SK-N-SH (cell line): Measurements from ENCODE around the gene SNRPE. TPM values are rescaled to one million over a fixed set of nuclear protein-coding genes. Genes with fewer than 3 reads are reported as not detected.

Source experiments
- CTCF ChIA-PET: fragments of 300-600, 350-600 bp; formaldehyde crosslinking; extraction: SDS; loops from one replicate; lab custom pipeline; 2021; lab: Yijun Ruan, JAX
- POLR2A ChIA-PET: fragments of 350-600 bp; sonication (Branson Sonifier 250); formaldehyde crosslinking; extraction: SDS; loops from one replicate; lab custom pipeline; 2020; ENCODE audit warnings: antibody characterized with exemption, inconsistent platforms; lab: Yijun Ruan, JAX
- DNase-seq: peaks from one replicate; pipeline ENCODE4 v3.0.0; 2012
- H2AFZ ChIP-seq: fragments of 200-600 bp; sonication (generic); 2 replicates; pipeline ENCODE4 v1.8.1; 2016; ENCODE audit warnings: antibody characterized with exemption, mild to moderate bottlenecking, low read depth
- H3F3A ChIP-seq: fragments of 200-600 bp; sonication (generic); replicated peaks from 2 replicates; pipeline ENCODE3; 2016; ENCODE audit warnings: antibody characterized with exemption, mild to moderate bottlenecking; ENCODE audit not compliant: insufficient read depth
- H3K27ac ChIP-seq, 2 experiments: fragments of 200-500 bp in 1 of 2; fragments of 200-600 bp in 1 of 2; sonication (Bioruptor generic) in 1 of 2; sonication (generic), shearing (Covaris generic) in 1 of 2; 2 replicates each; pipeline versions ENCODE4 v1.5.1 to v1.6.1; 2014 to 2016; ENCODE audit warnings: low read depth in 2 of 2, inconsistent platforms in 1 of 2, low read length in 1 of 2, mild to moderate bottlenecking in 1 of 2, mixed read lengths in 1 of 2
- H3K27me3 ChIP-seq: fragments of 200-600 bp; sonication (generic), shearing (Covaris generic); 2 replicates; pipeline ENCODE4 v1.6.1; 2016; ENCODE audit warnings: mixed run types; ENCODE audit not compliant: insufficient read depth
- H3K36me3 ChIP-seq, 2 experiments: fragments of 200-500 bp in 1 of 2; fragments of 200-600 bp in 1 of 2; sonication (Bioruptor generic) in 1 of 2; sonication (generic) in 1 of 2; replicated peaks in 1 of 2; 2 replicates each; pipeline versions ENCODE3 to v1.5.1; 2014 to 2016; ENCODE audit warnings: low read length in 1 of 2, mild to moderate bottlenecking in 1 of 2; ENCODE audit not compliant: insufficient read depth in 2 of 2, control insufficient read depth in 1 of 2
- H3K4me1 ChIP-seq, 2 experiments: fragments of 200-500 bp in 1 of 2; fragments of 200-600 bp in 1 of 2; sonication (Bioruptor generic) in 1 of 2; sonication (generic), shearing (Covaris generic) in 1 of 2; 2 replicates each; pipeline versions ENCODE4 v1.5.1 to v1.6.1; 2014 to 2016; ENCODE audit warnings: low read depth in 1 of 2, low read length in 1 of 2, mixed run types in 1 of 2; ENCODE audit not compliant: insufficient read depth in 2 of 2, control insufficient read depth in 1 of 2
- H3K4me2 ChIP-seq: fragments of 200-600 bp; sonication (generic), shearing (Covaris generic); 2 replicates; pipeline ENCODE4 v1.6.1; 2017; ENCODE audit warnings: mixed run types
- H3K4me3 ChIP-seq, 2 experiments: fragments of 200-500 bp in 1 of 2; fragments of 200-600 bp in 1 of 2; sonication (Bioruptor generic) in 1 of 2; sonication (generic), shearing (Covaris generic) in 1 of 2; 2 replicates each; pipeline versions ENCODE4 v1.5.1 to v1.8.1; 2014 to 2016; ENCODE audit warnings: low read depth in 2 of 2, inconsistent platforms in 1 of 2, low read length in 1 of 2, mild to moderate bottlenecking in 1 of 2, mixed read lengths in 1 of 2, moderate library complexity in 1 of 2
- H3K79me2 ChIP-seq: fragments of 200-600 bp; sonication (generic); 2 replicates; pipeline ENCODE4 v1.8.1; 2017; ENCODE audit warnings: mild to moderate bottlenecking; ENCODE audit not compliant: insufficient read depth
- H3K9ac ChIP-seq: fragments of 200-600 bp; sonication (generic); 2 replicates; pipeline ENCODE4 v1.6.1; 2017; ENCODE audit warnings: mixed run types
- H3K9me2 ChIP-seq: fragments of 200-600 bp; sonication (generic); 2 replicates; pipeline ENCODE4 v1.6.1; 2017; ENCODE audit warnings: mixed run types
- H3K9me3 ChIP-seq: fragments of 200-600 bp; sonication (generic); 2 replicates; pipeline ENCODE4 v1.6.1; 2017; ENCODE audit warnings: mixed run types, mild to moderate bottlenecking, moderate library complexity
- H4K20me1 ChIP-seq: fragments of 200-600 bp; sonication (generic); 2 replicates; pipeline ENCODE4 v1.6.1; 2017; ENCODE audit warnings: mild to moderate bottlenecking, mixed run types; ENCODE audit not compliant: insufficient read depth
- CHD2 ChIP-seq: fragments of 150-350 bp; IDR thresholded peaks from 2 replicates; pipeline ENCODE4 v1.6.1; 2018; ENCODE audit warnings: low read length; ENCODE audit not compliant: partially characterized antibody
- CTCF ChIP-seq: fragments of 200-600 bp; sonication (generic); IDR thresholded peaks from 2 replicates; pipeline ENCODE4 v1.6.1; 2017; ENCODE audit warnings: antibody characterized with exemption, mild to moderate bottlenecking, moderate library complexity
- ELF1 ChIP-seq: IDR thresholded peaks from 2 replicates; pipeline ENCODE4 v1.4.0; 2012
- FOSL2 ChIP-seq: IDR thresholded peaks from 2 replicates; pipeline ENCODE4 v1.4.0; 2012; ENCODE audit warnings: low read depth, mild to moderate bottlenecking, moderate library complexity, borderline replicate concordance
- FOXJ3 ChIP-seq: sonication (generic); formaldehyde crosslinking; IDR thresholded peaks from 2 replicates; pipeline ENCODE4 v1.5.1; 2020; ENCODE audit warnings: mild to moderate bottlenecking, missing genetic modification reagents
- GABPA ChIP-seq: IDR thresholded peaks from 2 replicates; pipeline ENCODE4 v1.4.0; 2012; ENCODE audit warnings: low read depth, mild to moderate bottlenecking
- GATA2 ChIP-seq: sonication (generic); formaldehyde crosslinking; IDR thresholded peaks from 2 replicates; pipeline ENCODE4 v1.5.0; 2020; ENCODE audit warnings: mild to moderate bottlenecking, missing genetic modification reagents
- IRF3 ChIP-seq: fragments of 150-350 bp; IDR thresholded peaks from 2 replicates; pipeline ENCODE4 v1.6.1; 2016; ENCODE audit warnings: mild to moderate bottlenecking, low read depth, low read length
- MEF2A ChIP-seq: IDR thresholded peaks from 2 replicates; pipeline ENCODE4 v1.4.0; 2012; ENCODE audit warnings: low read depth, borderline replicate concordance
- NFIC ChIP-seq: IDR thresholded peaks from 2 replicates; pipeline ENCODE4 v1.4.0; 2012; ENCODE audit warnings: borderline replicate concordance
- NRF1 ChIP-seq: IDR thresholded peaks from 2 replicates; pipeline ENCODE4 v1.6.1; 2012; ENCODE audit warnings: low read depth, mild to moderate bottlenecking, low read length
- RXRA ChIP-seq: IDR thresholded peaks from 2 replicates; pipeline ENCODE4 v1.4.0; 2012; ENCODE audit warnings: low read depth, mild to moderate bottlenecking, borderline replicate concordance
- SIN3A ChIP-seq: IDR thresholded peaks from 2 replicates; pipeline ENCODE4 v1.6.1; 2012; ENCODE audit warnings: low read depth, mild to moderate bottlenecking, low read length, moderate library complexity, borderline replicate concordance
- TAF1 ChIP-seq: IDR thresholded peaks from 2 replicates; pipeline ENCODE4 v1.6.1; 2012; ENCODE audit warnings: low read depth, mild to moderate bottlenecking, low read length, moderate library complexity, borderline replicate concordance
- TEAD4 ChIP-seq: IDR thresholded peaks from 2 replicates; pipeline ENCODE4 v1.4.0; 2012; ENCODE audit warnings: mild to moderate bottlenecking, borderline replicate concordance; ENCODE audit not compliant: insufficient read depth
- USF1 ChIP-seq: IDR thresholded peaks from 2 replicates; pipeline ENCODE4 v1.4.0; 2012; ENCODE audit warnings: low read depth, borderline replicate concordance
- USF2 ChIP-seq: fragments of 150-350 bp; IDR thresholded peaks from 2 replicates; pipeline ENCODE4 v1.6.1; 2017; ENCODE audit warnings: antibody characterized with exemption, low read length, low read depth, borderline replicate concordance
- YY1 ChIP-seq: IDR thresholded peaks from 2 replicates; pipeline ENCODE4 v1.4.0; 2012; ENCODE audit warnings: low read depth, mild to moderate bottlenecking
- WGBS: methylation state at CpG from one replicate; pipeline ENCODE4 v1.1.6; 2017; ENCODE audit warnings: low lambda C conversion rate; 5-methylcytosine and 5-hydroxymethylcytosine counted together
- polyA plus RNA-seq, 3 experiments: library from polyadenylated mRNA; depleted of rRNA; stranded (reverse); fragments of >200 nt; gene quantifications; 2 replicates each; pipeline ENCODE4 v1.2.3, GENCODE V29; 2012

Gene SNRPE
- polyA plus RNA-seq, 1 of the 3 experiments (the other 2 are of a cell fraction) = 359 TPM

- no peaks in the 10 kb centered on the region for H3K27me3 ChIP-seq
- WGBS = 93% methylated on average over 5 of the region's 5 CpGs
- H3K9ac ChIP-seq = no peak overlapping the region
- H3K36me3 ChIP-seq = no peaks in the 10 kb centered on the region
- no peak overlapping the region for H3K4me3 ChIP-seq
- no peak overlapping the region for H2AFZ ChIP-seq
- H3K4me1 ChIP-seq = peaks cover 0 to 5% of the 10 kb centered on the region in 2 experiments; a peak in 1 of 4 replicates
- H3K4me2 ChIP-seq = no peak overlapping the region
- TF ChIP-seq SIN3A (no peak), TEAD4 (no peak), ELF1 (no peak), RXRA (no peak), FOXJ3 (CRISPR knock-in tag) (no peak), IRF3 (no peak), MEF2A (no peak), NRF1 (no peak), YY1 (no peak), USF1 (no peak), GATA2 (CRISPR knock-in tag) (no peak), NFIC (no peak), FOSL2 (no peak), GABPA (no peak), CTCF (no peak), USF2 (no peak), TAF1 (no peak), CHD2 (no peak)
- no peaks in the 10 kb centered on the region for H3K9me2 ChIP-seq
- no peaks in the 10 kb centered on the region for H3K79me2 ChIP-seq
- no peaks in the 10 kb centered on the region for H4K20me1 ChIP-seq
- ChIA-PET POLR2A (no interaction called here), CTCF (interaction anchor here (1.2 kb wide), 1 partner anchor 40 kb away, joined by 3 read pairs; no protein-coding TSS in a partner anchor)
- no peak overlapping the region for H3K27ac ChIP-seq
- H3F3A ChIP-seq = peaks cover 15% of the 10 kb centered on the region
- H3K9me3 ChIP-seq = no peaks in the 10 kb centered on the region
- DNase-seq = no peak
Measured at GRCh38 chr1:203911806-203912205, 50.4 kb downstream of the SNRPE start.
